HG02973 (cell line): ENCODE results near the gene CDK18.

Experiments
- ATAC-seq: cut with Tn5 transposase; IDR thresholded peaks from one replicate; pipeline ENCODE4 v1.9.1; 2021; ENCODE audit warnings: moderate library complexity; ENCODE audit not compliant: unreplicated experiment

The CDK18 gene

GRCh38 chr1:205535866-205536758 is 31.6 kb downstream of the CDK18 start:
- ATAC-seq: no peak

- ATAC-seq: no peak
Measured at GRCh38 chr1:205536759-205537361, 32.4 kb downstream of the CDK18 start.

- no peak for ATAC-seq
Measured at GRCh38 chr1:205537386-205538018, 33.0 kb downstream of the CDK18 start.

DNA sequence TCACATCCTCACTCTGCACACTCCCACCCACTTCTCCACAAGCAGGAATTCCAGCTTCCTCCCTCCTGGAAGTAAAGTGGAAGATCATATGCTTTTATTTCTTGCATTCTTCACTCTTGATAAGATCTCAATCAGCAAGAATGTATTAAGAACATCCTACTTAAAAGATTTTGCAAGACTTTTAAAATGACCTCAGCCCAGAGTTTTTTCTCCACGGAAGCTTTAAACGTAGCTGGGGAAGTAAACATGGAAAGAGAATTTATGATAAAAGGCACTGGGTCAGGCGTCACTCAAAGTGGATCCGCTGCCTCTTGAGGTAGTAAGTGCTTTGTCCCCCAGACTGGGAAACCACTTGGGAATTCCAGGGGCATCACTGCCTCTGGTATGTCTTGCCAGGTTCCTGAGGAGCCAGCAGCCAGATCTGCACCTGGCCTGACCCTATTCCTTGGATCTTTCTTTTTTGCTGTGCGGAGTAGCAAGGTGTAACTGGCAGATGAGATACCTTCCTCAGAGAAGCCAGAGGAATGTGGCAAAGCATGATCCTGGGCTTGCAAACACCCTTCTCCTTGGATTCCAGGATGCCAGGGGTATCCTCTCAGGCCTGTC is 33.9 kb downstream of the CDK18 start:
- ATAC-seq: no peak

- ATAC-seq: no peak
Measured at GRCh38 chr1:205541161-205541886, 36.9 kb downstream of the CDK18 start.

- no peak for ATAC-seq
Measured at GRCh38 chr1:205542367-205542766, 37.9 kb downstream of the CDK18 start.

GRCh38 chr1:205543351-205544301 is 39.2 kb downstream of the CDK18 start:
- ATAC-seq: no peak

DNA sequence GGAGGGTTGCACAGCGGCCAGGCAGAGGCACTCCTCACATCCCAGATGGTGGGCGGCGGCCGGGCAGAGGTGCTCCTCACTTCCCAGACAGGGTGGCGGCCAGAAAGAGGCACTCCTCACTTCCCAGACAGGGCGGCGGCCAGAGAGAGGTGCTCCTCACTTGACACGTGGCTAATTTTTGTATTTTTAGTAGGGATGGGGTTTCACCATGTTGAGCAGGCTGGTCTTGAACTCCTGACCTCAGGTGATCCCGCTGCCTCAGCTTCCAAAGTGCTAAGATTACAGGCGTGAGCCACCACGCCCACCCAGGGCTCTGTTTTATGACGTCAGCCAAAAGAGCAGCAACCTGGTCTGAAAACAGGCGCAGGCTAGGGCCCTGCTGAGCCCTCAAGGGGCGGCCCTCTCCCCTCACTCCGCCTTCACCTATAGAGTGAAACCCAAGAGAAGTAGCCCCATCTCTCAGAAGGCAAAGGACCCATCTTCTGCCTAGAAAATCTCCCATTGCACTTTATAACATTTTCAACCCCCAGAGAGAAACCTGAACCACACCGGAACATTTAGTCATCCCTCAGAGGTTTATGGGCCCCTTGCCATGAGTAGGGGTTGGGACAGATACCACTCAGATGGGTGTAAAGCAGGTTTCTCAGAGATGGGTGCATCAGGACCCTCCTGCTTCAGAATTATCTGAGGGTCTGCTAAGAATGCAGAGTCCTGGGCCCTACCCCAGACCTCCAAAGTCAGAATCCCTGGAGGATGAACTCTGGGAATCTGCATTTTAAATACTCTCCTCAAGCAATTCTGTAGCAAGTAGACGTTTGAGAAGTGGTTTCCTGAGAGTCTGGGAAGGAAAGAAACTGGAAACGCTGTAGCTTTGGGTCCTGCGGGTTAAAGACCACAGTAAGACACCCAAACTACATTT is 40.8 kb downstream of the CDK18 start:
- no peak for ATAC-seq

GRCh38 chr1:205545991-205546390 is 41.5 kb downstream of the CDK18 start:
- no peak for ATAC-seq

DNA sequence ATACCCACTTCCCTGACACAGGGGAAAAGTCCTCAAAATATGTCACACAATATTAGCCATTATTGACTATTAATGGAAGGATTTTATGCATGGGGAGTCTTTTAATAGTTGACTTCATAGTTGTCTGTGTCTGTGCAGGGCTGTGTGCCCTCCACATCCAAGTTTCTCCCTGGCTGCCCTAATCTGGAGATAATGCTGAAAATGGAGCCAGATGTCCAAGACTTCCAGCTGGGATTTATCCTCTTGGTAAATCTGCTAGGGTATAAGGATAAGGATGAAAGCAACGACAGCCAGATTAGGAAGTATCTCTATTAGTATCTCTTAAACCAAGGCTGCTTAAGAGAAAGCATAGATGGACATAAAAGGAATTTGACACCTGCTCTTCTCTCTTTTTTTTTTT is 42.1 kb downstream of the CDK18 start:
- ATAC-seq: no peak

GRCh38 chr1:205547936-205548827 is 43.7 kb downstream of the CDK18 start:
- no peak for ATAC-seq

DNA sequence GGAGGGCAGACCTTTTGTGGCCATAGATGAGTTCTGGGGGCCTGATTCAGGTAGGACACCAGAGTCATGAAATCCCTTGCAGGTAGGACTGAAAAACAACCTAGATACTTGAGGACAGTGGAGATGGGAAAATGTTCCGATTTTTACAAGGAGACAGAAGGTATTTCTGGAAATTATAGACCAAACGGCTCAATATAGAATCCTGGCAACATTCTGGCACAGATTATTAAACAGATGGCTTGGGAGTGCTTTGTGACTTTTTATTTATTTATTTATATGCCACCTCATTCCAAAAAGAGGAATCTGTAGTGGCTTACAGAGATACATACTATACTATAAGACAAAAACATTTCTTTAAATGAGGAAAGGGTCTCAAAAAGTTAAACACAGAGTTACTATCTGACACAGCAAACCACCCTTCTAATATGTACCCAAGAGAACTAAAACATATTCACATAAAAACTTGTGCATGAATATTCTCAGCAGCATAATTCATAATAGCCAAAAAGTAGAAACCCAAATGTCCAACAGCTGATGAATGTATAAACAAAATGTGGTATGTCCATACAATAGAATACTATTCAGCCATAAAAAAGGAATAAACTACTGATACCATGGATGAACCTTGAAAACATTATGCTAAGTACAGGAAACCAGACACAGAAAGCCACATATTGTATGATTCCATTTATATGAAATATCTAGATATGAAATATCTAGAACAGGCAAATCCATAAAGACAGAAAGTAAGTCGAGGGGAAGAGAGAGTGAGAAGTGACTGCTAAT is 49.8 kb downstream of the CDK18 start:
- no peak for ATAC-seq

DNA sequence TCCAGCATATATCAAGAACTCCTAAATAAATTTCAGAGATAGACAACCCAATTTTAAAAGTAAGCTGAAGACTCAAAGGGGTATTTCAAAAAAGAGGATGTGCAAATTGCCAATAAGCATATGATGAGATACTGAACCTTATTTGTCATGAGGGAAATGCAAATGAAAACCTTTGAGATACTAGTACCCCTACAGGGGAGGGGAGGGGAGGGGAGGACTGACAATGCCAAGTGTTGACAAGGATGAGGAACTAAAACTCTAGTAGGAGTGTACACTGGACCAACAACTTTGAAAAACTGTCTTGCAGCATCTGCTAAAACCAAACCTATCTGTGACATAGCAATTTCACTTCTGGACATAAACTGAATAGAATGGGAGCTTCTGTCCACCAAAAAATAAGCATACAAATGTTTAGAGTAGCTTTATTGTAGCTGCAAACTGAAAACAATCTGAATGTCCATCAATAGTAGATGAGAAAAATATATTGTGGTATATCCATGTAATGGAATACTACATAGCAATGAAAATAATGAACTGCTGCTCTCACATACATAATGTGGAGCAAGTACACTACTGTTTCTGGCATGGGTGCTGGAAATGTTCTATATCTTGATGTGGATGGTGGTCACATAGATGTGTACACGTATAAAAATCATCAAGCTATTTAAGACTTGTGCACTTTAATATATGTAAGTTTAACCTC is 57.2 kb downstream of the CDK18 start:
- ATAC-seq: no peak

- ATAC-seq: no peak
Measured at GRCh38 chr1:205563927-205564441, 59.5 kb downstream of the CDK18 start.

- ATAC-seq: no peak
Measured at GRCh38 chr1:205565799-205566198, 61.3 kb downstream of the CDK18 start.

GRCh38 chr1:205567716-205568115 is 63.2 kb downstream of the CDK18 start:
- no peak for ATAC-seq
